ENCODE measurements around the gene PMS2. TPM values are rescaled to one million over a fixed set of nuclear protein-coding genes. Genes with fewer than 3 reads are reported as not detected.

PMS2 gene
- total and polyA plus RNA-seq, 10 of the 15 experiments (the other 5 are each of a cell fraction or from before 2014, with no cell fraction given): 3.6 to 25.4 (median 18.0) TPM

DNA sequence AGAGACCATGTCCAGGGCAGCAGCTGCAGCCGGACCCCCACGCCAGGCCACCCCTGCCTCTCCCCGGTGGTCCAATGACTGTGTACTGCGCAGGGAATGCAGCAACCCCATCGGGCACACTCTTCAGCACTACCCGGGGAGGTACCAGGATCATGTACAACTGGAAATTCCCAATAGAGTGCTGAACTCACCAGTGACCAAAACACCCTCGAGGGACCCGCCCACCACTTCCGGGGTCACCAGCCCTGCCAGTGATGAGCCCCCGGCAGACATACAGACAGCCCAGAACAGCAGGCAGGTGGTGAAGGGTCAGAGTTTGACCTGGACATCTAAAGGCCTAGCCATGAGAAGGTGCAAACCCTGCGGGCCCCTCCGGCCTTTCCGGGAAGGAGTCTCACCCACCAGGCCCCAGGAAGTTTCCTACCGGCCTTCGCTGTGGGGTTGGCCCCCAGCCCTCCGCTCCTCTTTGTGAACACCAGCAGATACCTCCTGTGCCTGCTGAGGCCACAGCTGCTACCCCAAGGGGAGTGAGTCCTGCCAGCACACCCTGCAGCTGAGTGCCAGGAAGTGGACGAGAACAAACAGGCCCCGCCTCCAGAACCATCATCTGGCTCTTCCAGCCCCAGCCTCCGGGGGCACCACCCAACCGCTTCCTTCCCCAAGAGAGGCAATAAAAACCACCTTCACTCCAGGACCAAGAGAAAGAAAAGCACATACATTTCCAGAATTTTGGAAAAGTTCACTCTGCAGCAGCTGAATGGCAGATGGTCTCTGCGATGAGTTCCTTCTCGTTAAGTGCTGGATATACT lies 17.4 kb upstream of the PMS2 start (continued):
- TF ChIP-seq, protein P1, sequence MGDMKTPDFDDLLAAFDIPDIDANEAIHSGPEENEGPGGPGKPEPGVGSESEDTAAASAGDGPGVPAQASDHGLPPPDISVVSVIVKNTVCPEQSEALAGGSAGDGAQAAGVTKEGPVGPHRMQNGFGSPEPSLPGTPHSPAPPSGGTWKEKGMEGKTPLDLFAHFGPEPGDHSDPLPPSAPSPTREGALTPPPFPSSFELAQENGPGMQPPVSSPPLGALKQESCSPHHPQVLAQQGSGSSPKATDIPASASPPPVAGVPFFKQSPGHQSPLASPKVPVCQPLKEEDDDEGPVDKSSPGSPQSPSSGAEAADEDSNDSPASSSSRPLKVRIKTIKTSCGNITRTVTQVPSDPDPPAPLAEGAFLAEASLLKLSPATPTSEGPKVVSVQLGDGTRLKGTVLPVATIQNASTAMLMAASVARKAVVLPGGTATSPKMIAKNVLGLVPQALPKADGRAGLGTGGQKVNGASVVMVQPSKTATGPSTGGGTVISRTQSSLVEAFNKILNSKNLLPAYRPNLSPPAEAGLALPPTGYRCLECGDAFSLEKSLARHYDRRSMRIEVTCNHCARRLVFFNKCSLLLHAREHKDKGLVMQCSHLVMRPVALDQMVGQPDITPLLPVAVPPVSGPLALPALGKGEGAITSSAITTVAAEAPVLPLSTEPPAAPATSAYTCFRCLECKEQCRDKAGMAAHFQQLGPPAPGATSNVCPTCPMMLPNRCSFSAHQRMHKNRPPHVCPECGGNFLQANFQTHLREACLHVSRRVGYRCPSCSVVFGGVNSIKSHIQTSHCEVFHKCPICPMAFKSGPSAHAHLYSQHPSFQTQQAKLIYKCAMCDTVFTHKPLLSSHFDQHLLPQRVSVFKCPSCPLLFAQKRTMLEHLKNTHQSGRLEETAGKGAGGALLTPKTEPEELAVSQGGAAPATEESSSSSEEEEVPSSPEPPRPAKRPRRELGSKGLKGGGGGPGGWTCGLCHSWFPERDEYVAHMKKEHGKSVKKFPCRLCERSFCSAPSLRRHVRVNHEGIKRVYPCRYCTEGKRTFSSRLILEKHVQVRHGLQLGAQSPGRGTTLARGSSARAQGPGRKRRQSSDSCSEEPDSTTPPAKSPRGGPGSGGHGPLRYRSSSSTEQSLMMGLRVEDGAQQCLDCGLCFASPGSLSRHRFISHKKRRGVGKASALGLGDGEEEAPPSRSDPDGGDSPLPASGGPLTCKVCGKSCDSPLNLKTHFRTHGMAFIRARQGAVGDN (IDR thresholded peaks at IDR 0.05): no peak
- TF ChIP-seq NR2C1 (IDR thresholded peaks at IDR 0.05): 0 out of 2 replicates have a peak, but pooled peaks have one; percentile 13

- no peak overlapping the region for H3K4me2 ChIP-seq (ENCODE audit: control insufficient read depth, insufficient read depth)
- ChIA-PET SMC1A (ENCODE audit: uncharacterized antibody, unreplicated experiment) (interaction anchor here (1.0 kb wide), 1 partner anchor 26 kb away, joined by 4 read pairs; no protein-coding TSS in a partner anchor), CTCF (interaction anchor here (2.6 kb wide), 1 partner anchor 82 kb away, joined by 7 read pairs; no protein-coding TSS in a partner anchor), RAD21 (ENCODE audit: unreplicated experiment) (interaction anchor here (0.8 kb wide), 1 partner anchor 17 kb away, joined by 3 read pairs; no protein-coding TSS in a partner anchor), POLR2A (no interaction called here)
- H3K27ac ChIP-seq (ENCODE audit: control insufficient read depth, insufficient read depth): no peak overlapping the region
- H2AFZ ChIP-seq (ENCODE audit: control insufficient read depth, low read depth, low read length): no peak overlapping the region
- H3K9ac ChIP-seq (ENCODE audit: control insufficient read depth, insufficient read depth, low read length): no peak overlapping the region
- intact Hi-C loops (cut with micrococcal nuclease; ENCODE audit: unreplicated experiment): no loop called here
- H3K79me2 ChIP-seq (ENCODE audit: control insufficient read depth, insufficient read depth, low read length): no peaks in the 10 kb centered on the region
- ATAC-seq: no peak
- no peak for FAIRE-seq
- peaks cover 18 to 40% of the 10 kb centered on the region in 2 experiments for H3K36me3 ChIP-seq (ENCODE audit: control insufficient read depth in 2 of 2, insufficient read depth in 2 of 2, low read length in 1 of 2)
- in situ Hi-C loops (cut with MboI): no loop called here
- WGBS (ENCODE audit: insufficient coverage, insufficient replicate concordance, low lambda C conversion rate, missing lambda C conversion rate): 81% methylated on average over 7 of the region's 7 CpGs
- no peak overlapping the region for H3K4me3 ChIP-seq
- H3K27me3 ChIP-seq (replicated peaks in 1 of 2; ENCODE audit: control insufficient read depth in 2 of 2, insufficient read depth in 2 of 2, low read length in 1 of 2): no peaks in the 10 kb centered on the region
- no peaks in the 10 kb centered on the region for H3K9me3 ChIP-seq (replicated peaks; ENCODE audit: control insufficient read depth, insufficient read depth, low read length)
- DNase-seq (ENCODE audit: low read depth, low spot score): no peak
- H4K20me1 ChIP-seq (ENCODE audit: control insufficient read depth, insufficient read depth): no peaks in the 10 kb centered on the region
- 0 out of 2 replicates have a peak, but pooled peaks have one; percentile 14 for TF ChIP-seq POLR2A (IDR thresholded peaks at IDR 0.05; ENCODE audit: low read depth, low read length)
- no peak for TF ChIP-seq SIX5 (IDR thresholded peaks at IDR 0.05; ENCODE audit: low read depth, low read length, severe bottlenecking)
- TSS peak; percentile 75 for BruUV-seq (replicated peaks)
- H3K4me1 ChIP-seq (ENCODE audit: control insufficient read depth, insufficient read depth, low read length): peaks cover 13% of the 10 kb centered on the region
Observed at GRCh38 chr7:6023974-6024435, 15.2 kb upstream of the PMS2 start.
